ENCODE results near the gene PALM.
"Not testable (repeated sequence)": the region's sequence is repeated elsewhere in the genome, so short reads cannot be mapped to it uniquely, and the experiment has no call there.

The PALM gene

DNA sequence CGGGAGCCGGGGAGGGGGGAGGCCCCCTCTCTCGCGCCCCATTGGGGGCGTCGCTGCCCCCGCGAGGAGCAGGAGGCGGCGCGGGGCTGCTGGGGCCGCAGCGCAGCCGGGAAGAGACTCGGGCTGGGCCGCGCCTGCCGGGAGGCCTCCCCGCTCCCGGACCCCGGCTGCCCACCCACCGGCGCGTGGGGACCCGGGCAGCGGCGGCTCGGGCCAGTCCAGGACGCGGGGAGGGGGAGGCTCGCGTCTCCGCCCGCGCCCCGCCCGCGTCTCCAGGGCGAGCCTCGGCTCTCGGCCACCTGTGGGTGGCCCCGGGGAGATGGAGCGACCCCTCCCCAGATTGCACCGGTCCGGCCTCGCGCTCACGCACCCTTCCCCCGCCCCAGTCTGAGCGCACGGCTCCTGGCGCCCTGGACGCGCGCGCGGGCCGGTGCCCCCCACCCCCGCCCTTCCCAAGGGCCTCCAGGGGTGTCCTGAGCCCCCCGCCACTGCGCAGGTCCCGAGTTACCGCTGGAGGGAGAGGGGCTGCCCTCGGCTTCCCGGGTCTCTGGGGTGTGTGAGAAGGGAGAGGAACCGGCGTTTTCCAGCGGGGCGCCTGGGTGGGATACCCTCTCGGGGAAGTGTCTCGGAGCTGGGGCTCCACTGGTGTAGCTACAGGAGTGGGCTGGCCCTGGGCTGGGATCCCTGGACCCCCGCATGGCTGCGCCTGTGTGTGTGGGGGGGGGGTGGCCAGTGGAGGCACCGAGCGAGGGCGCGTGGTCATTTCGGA is 645 bp downstream of the PALM start:
- DNase-seq: no peak

DNA sequence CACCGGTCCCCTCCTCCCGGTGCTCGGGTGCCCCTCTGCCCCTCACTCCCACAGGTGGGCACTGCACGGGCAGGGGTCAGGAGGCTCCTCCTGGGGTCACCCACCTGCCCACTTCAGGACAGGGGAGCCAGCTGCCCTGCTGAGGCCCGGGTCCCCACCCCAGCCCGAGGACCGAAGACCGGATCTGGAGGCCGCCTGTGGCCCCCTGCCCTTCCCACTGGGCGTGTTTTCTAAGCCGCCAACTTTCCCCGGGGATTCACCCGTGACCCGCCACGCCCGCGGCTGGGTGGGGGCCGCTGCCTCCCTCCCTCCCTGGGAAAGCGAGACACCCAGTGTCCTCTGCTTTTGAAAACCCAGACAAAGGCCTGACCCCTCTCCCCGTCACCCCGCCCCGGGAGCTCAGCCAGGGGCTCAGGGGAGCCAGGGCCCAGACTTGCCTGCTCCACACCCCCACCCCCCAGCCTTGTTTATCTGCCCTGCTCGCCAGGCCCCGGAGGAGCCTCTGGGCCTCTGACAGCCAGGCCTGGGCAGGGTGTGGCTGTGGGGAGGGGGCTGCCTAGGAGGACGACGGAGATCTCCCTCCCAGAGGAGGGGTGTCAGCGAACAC is 1.3 kb downstream of the PALM start:
- DNase-seq: no peak

DNA sequence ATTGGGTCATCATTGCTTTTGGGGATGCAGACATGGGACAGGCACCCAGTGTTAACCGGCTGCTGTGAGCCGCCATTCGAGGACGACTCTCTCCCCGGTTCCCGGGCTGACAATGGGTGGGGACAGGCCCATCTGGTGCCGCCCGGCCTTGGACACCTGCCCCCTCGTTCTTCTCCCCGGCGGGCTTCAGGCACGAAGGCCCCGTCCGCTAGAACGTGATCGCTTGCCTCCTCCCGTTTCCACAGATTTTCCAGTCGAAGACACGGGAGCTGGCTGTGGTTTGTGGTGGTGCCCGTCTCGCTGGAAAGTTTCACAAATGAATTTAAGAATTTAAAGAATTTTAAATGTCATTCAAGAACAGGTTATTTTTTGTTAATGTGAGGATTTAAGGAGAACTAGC is 2.0 kb downstream of the PALM start:
- no peak for DNase-seq

DNA sequence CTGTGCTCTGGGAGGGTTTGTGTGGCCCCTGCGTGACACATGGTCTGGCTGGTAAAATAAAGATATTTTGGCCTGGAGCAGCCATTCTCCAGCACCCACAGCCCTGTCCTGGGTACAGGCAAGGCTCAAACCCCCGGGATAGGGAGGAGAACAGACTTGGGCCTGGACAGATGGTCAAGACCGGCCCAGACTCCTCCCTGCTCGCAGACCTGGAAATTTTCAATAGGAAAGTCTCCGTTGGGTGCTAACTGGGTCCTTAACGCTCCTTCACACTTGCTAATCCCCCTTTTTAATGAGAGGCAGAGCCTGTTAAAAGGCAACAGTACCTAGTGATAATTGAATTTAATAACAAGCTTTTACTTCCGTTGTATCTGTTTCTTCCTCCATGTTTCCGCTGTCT is 2.5 kb downstream of the PALM start:
- DNase-seq: no peak

DNA sequence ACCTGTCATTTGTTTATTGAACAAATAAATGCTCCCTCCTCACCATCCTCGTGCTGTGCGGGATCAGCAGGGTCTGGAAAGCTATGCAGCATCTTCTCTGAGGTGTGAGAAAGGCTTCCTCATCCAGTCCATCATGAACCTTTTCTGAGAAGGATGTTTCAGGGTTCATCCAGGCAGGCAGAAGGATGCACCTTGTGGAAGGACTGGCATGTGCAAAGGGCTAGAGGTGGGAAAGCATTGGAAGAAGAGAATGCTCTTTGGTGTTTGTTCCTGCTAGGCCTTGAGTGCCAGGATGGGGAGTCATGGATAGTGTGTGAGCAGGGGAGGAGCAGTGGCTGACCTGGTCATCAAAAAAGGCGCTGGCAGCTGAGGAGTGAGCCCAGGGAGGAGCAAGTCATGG is 6.6 kb downstream of the PALM start:
- DNase-seq: no peak

DNA sequence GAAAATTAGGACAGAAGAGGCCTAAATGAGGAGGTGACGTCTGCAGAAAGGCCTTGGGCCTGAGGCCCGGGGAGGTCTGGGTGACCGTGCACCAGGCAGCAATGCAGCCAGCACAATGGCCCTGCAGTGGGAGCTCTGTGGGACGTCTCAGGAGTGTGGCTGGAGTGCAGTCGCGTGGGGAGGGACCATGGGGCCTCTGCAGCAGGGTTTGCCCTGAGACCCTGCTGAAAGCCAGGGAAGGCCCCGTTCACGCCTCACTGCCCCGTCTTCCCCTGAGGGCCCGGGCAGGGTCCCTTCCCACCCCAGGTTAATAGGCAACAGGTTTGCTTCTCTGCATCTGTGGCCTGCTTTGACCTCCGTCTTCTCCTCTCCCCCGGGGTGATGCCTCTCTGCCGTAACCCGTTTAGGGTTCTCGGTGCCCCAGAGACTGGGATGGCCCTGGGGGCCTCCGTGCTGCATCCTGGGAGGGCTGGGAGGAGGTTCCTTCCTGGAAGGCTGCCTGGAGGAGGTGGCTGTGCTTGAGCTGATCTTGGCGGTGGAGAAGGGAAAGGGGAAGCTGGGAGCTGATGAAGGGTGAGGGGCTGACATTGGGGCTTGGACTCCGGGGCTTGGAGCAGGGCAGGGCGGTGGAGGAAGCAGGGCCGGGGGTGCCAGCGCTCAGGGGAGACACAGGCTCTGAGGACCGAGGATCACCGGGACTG is 9.7 kb downstream of the PALM start:
- no peak for DNase-seq

DNA sequence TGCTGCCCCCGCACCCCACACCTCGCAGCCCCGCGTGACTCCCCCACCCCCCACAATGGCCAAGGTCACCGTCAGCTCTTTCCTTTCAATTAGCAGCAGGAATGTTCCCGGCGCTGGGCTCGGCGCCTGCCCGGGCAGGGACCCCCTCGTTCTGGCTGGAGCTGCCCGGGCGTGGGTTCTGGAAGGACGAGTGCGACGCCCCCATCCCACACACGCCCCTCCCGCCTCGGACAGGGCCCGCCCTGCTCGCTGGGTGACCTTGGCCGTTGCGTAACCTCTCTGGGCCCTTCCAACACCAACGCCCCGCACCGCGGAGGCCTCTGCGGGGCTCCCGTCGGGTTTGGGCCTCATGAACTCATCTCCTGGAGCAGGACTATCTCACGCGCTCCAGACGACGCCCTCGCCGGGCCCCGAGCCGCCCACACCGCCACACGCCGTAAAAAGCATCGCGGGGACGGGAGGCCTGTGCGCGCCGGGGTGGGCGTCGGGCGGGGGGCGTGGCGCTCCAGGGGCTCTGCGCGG is 10.3 kb downstream of the PALM start:
- DNase-seq: no peak

DNA sequence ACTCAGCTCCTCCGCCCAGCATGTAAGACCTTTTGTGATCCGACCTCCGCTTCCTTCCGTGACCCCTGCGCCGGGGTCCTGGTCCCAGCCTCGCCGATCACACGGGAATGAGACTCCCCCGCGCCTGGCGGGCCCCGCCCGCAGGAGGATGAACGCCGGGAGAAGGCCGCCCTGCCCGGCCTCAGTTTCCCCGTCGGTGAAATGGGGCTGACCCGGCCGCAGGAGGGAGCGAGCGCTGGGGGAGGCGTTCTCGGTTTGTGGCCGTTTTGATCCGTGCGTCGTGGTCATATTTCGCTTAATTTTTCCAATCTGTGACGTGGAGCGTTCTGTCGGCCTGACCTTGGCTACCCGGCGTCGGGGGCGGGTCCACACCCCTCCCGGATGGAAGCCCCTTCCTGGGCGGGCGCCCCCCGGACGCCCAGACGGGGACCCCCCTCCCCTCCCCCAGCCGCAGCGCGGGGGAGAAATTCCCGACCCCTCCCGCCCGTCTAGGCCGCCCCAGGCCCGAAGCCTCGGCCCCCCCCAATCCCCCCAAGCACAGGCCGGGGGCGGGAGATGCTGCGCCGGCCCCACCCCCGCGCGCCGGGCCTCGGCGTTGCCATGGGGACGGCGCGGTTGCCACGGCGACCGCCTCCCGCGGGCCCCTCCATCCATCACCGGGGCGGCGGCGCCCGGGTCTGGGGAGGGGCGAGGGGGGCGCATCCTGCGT is 11.1 kb downstream of the PALM start:
- no peak for DNase-seq

DNA sequence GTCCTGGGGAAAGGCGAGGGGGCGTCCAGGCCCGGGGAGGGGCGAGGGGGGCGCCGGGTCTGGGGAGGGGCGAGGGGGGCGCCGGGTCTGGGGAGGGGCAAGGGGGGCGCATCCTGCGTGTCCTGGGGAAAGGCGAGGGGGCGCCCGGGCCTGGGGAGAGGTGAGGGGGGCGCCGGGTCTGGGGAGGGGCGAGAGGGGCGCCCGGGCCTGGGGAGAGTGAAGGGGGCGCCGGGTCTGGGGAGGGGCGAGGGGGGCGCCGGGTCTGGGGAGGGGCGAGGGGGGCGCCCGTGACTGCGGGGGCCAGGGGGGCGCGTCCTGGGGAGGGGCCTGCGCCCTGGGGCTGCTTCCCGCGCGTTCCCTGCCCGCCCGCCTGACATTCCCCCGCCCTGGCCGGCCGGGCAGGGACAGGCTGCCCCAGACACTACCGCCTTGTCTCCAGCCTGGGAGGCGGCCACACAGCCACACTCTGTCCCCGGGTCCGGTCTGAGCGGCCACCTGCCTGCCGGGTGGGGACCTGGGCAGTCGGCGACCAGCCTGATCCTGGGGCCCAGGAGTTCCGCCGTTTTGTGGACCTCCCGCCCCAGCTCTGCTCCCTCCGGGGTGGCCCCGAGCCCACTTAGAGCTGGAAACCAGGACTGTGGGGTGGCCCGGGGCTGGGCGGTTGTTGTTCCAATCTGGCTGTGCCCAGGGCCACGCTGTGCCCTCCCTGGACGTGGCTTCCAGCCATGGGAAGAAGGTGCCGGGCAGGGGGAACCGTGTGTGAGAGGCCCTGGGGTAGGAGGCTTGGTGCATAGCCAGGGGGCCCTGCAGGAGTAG is 11.8 kb downstream of the PALM start:
- no peak for DNase-seq

DNA sequence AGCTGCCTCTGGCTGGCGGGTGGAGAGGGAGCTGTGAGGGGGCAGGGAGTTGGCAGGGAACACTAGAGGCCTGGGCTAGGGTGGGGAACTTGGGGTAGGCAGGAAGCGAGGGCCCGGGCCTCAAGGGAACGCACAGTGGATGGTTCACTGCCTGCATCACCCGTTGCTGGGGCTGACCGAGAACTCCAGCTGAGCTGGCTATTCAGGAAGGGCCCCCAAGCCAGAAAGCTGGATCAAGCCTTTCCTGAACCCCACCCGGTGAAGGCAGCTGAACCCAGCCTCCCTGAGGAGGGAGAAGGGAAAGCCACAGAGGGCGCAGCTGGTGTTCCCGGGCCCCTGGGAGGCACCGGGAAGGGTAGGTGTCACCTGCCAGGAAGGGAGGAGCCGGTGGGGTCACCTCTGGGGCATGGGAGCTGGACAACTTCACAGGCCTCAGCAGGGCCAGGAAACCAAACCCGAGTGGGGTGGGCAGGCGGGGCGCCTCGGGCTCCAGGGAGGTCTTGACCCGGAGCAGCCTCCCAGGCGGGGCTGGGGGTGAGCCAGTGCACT is 13.9 kb downstream of the PALM start:
- DNase-seq: no peak

DNA sequence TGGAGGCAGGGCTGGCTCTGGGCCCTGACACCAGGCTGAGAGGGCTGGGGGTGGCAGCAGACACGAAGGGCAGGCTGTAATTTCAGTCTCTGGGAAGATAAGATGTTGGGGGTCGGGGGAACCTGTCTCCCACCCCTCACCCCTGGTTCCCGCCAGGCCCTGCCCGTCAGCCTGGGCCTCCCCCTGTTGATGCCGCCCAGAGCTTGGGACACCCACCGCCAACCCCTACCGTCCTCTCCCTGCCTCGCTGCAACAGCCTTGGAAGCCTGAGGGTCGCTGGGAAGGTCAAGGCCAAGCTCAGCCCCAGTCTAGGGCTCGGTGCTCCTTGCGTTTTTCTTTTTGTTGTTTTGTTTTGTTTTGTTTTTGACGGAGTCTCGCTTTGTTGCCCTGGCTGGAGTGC is 14.5 kb downstream of the PALM start:
- no peak for DNase-seq

DNA sequence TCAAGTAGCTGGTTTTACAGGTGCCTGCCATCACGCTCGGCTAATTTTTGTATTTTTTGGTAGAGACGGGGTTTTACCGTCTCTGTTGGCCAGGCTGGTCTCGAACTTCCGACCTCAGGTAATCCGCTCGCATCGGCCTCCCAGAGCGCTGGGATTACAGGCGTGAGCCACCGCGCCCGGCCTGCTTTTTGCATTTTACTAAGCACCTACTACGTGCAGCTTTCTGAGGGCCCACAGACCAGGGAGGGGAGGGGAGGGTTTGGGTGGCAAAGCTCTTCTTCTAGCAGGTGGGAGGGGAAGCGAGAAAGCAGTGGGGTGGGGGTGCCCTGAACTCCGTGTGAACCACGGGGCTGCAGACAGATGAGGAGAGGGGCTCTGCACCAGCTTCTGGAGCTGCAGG is 15.0 kb downstream of the PALM start:
- DNase-seq: no peak

DNA sequence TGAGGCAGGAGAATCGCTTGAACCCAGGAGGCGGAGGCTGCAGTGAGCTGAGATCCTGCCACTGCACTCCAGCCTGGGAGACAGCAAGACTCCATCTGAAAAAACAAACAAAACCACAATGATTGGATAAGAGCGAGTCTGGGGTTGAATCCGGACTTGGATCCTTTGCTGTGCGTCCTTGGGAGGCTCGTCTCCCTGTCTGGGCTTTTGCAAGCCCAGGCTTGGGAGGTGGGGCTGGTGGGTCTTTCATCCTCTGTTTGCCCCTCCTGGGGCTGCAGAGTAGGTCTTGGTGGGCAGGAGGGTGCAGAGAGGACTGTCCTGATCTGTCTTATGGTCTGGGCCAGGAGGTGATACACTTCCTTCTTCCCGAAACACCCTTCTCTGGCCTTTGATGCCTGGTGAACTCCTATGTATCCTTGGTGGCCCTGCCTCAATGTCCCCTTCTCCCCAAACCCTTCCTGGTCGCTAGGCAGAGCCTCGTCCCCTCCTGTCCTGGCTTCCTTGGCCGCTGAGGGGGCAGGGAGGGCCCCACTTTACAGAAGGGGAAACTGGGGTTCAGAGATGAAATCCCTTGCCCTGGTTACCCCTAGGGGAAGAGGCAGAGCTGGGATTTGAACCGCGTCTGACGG is 16.8 kb downstream of the PALM start:
- DNase-seq: no peak

DNA sequence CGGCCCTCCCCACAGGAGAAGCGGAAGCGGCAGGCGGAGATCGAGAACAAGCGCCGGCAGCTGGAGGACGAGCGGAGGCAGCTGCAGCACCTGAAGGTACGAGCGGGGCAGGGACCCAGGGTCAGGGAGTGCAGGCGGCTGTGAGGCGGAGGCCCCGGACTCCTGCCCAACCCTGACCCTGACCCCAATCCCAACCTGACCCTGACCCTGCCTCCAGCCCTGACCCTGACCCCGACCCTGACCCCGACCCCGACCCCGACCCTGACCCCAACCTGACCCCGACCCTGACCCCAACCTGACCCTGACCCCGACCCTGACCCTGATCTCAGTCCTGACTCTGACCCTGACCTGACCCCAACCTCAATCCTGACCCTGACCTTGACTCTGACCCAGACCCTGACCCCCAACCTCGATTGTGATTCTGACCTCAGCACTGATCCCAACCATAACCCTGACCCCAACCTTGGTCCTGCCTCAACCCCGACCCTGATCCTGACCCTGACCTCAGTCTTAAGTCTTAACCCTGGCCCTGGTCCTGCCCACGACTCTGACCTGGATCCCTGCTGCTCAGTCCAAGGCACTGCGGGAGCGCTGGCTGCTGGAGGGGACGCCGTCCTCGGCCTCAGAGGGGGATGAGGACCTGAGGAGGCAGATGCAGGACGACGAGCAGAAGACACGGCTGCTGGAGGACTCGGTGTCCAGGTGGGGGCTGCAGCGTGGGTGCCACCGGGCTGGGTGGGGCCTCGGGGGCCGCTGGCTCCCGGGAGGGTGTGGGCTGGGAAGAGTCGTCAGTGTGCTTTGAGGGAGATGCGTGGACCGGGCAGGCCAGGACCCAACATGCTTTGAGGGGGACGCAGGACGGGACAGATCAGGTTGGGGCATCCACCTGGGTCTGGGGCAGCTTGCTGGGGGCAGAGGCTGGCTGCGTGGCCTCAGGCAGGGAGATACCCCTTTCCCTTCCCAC is 18.5 kb downstream of the PALM start:
- no peak for DNase-seq

DNA sequence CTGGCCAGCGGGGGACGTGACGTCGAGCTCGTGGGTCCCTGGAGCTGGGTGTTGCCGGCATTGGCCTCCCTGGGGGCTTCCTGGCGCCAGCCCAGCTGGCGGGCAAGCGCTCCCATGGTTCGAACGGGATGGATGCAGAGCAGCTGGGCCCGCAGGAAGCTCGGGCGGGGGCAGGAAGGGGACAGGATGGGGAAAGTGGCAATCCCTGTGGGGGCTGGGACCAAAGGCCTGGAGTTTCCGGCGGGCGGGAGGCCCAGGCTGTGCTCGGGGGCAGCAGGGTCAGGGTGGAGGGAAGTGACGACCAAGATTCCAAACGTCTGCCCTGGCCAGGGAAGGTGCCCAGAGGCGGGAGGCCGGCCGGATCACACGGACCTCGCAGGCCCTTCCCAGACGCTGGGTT is 19.3 kb downstream of the PALM start:
- no peak for DNase-seq

DNA sequence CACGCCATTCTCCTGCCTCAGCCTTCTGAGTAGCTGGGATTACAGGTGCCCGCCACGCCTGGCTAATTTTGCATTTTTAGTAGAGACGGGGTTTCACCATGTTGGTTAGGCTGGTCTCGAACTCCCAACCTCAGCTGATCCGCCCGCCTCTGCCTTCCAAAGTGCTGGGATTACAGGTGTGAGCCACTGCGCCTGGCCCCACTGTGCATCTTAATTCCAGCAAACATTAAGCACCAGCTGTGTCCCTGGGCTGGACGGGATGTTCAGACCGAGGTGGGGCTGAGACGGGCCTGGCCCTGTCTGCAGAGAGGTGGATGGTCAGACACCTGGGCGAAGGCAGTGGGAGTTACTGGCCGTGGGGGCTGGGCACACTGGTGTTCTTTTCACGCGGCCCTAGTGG is 20.8 kb downstream of the PALM start:
- DNase-seq: not testable (repeated sequence)

DNA sequence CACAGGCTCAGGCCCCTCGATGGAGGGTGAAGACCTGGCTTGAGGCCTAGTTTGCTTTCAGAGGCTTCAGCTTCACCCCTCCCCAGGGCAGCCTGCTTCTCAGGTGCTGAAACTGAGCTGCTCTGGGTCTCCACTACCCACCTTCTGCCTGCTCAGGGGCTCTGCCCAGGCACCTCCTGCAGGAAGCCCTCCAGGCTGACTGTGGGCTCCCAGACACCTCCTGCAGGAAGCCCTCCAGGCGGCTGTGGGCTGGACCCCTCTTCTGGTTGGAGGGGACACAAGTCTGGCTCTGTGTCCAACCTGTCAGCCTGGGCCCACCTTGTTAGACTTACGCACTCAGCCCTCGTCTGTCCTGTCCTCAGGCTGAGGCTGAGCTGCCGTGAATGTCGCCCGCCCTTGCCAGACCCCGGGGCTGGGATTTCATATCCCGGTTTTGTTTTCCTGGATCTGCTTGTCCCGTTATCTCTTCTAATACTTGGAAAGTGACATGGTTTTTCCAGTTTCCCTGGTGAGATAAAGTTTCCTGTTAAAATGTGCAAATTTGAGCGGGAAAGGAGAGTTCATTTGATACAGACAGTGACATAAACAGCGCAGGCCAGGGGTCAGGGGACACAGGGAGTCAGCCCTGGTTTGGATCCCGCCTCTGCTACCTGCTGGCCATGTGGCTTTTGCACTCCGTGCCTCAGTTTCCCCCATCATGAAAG is 21.4 kb downstream of the PALM start:
- no peak for DNase-seq

DNA sequence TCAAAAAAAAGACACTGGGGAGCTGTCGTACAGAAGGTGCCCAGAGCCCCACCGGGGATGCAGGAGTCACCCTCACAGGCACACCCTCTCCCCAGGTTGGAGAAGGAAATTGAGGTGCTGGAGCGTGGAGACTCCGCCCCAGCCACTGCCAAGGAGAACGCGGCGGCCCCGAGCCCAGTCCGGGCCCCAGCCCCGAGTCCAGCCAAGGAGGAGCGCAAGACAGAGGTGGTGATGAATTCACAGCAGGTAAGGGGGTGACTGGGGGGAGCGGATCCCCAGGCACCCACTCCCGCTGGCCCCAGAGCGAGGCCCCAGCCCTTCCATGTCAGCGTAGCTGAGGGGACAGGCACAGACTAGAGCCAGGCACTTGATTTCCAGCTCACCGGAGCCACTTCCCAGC is 22.3 kb downstream of the PALM start:
- DNase-seq: no peak

DNA sequence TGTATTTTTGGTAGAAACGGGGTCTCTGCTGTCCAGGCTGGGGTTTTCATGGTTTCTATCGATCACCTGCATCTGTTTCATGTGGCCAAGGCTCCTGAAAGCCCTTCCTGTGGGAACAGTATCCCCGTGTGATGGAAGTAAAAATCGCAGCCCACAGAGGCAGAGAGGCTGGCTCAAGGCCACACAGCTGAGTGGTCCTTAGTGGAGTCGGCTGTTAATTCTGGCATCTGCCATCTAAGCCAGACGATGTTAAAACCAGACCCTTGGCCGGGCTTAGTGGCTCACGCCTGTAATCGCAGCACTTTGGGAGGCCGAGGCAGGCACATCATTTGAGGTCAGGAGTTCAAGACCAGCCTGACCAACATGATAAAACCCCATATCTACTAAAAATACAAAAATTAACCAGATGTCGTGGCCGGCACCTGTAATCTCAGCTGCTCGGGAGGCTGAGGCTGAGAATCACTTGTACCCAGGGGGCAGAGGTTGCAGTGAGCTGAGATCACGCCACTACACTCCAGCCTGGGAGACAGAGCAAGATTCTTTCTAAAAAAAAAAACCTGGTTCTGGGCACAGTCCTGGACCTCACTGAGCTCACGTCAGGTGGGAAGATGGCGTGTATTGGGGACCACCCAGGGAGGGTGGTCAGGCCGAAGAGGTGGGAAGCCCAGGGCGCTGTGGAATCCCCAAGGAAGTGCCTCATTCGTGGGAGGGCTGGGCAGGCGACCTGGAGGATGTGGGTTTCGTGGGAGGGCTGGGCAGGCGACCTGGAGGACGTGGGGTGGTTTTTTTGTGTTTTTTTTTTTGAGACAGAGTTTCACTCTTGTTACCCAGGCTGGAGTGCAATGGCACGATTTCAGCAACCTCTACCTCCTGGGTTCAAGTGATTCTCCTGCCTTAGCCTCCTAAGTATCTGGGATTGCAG is 23.7 kb downstream of the PALM start:
- no peak for DNase-seq

Measured in NCI-H226 (cell line).